Panc1 (cell line): Measurements from ENCODE around the gene JAZF1. TPM values are rescaled to one million over a fixed set of nuclear protein-coding genes. Genes with fewer than 3 reads are reported as not detected.

Source experiments
- ATAC-seq: fragments of 200-7000 bp; cut with Tn5 transposase; 2 replicates; pipeline ENCODE4 v1.9.1; 2020; ENCODE audit warnings: mild to moderate bottlenecking, moderate library complexity
- BruUV-seq: library from RNA; stranded (reverse); fragments of 400-500 nt; replicated peaks from 2 replicates; lab custom pipeline; 2021; lab: Mats Ljungman, UMichigan
- CTCF ChIA-PET: fragments of 300-600 bp; sonication (Branson Sonifier 250); formaldehyde crosslinking; loops from one replicate; lab custom pipeline; 2022; ENCODE audit warnings: antibody characterized with exemption; lab: Charles Lee
- POLR2A ChIA-PET: fragments of 300-600 bp; sonication (Branson Sonifier 250); formaldehyde crosslinking; loops from one replicate; lab custom pipeline; 2022; ENCODE audit warnings: antibody characterized with exemption; lab: Charles Lee
- DNase-seq: peaks from one replicate; pipeline ENCODE4 v3.0.0-alpha.2; 2010; ENCODE audit warnings: low read depth, low spot score
- H3K27ac ChIP-seq: 2 replicates; pipeline ENCODE4 v1.5.1; 2011; ENCODE audit warnings: mild to moderate bottlenecking, low read length, inconsistent platforms
- H3K27me3 ChIP-seq: fragments of 200-500 bp; sonication (Bioruptor generic); 2 replicates; pipeline ENCODE4 v1.6.0; 2014; ENCODE audit warnings: low read length, inconsistent platforms; ENCODE audit not compliant: control insufficient read depth, insufficient read depth
- H3K36me3 ChIP-seq: fragments of 200-500 bp; sonication (Bioruptor generic); 2 replicates; pipeline ENCODE4 v1.5.1; 2014; ENCODE audit warnings: inconsistent platforms, mild to moderate bottlenecking, low read length, moderate library complexity; ENCODE audit not compliant: control insufficient read depth, insufficient read depth
- H3K4me1 ChIP-seq: 2 replicates; pipeline ENCODE4 v1.5.1; 2011; ENCODE audit warnings: inconsistent platforms, mild to moderate bottlenecking, low read length, moderate library complexity; ENCODE audit not compliant: control insufficient read depth, insufficient read depth
- H3K4me3 ChIP-seq, 2 experiments: 2 replicates each; pipeline ENCODE4 v1.5.1; 2011 to 2012; ENCODE audit warnings: low read depth in 2 of 2, low read length in 2 of 2, mild to moderate bottlenecking in 2 of 2, inconsistent platforms in 1 of 2, moderate library complexity in 1 of 2
- H3K9me3 ChIP-seq: fragments of 200-500 bp; sonication (Bioruptor generic); 2 replicates; pipeline ENCODE4 v1.5.1; 2014; ENCODE audit warnings: low read depth, mild to moderate bottlenecking, inconsistent platforms, low read length, moderate library complexity; ENCODE audit not compliant: control insufficient read depth, insufficient read depth
- CTCF ChIP-seq: fragments of 450-650 bp; IDR thresholded peaks from 2 replicates; pipeline ENCODE4 v1.5.1; 2017; ENCODE audit warnings: mild to moderate bottlenecking
- POLR2AphosphoS5 ChIP-seq: IDR thresholded peaks from 2 replicates; pipeline ENCODE4 v1.6.1; 2012; ENCODE audit warnings: mild to moderate bottlenecking, low read depth, low read length, moderate library complexity
- REST ChIP-seq, 2 experiments: IDR thresholded peaks; 2 replicates each; pipeline ENCODE4 v1.6.1; 2011 to 2012; ENCODE audit warnings: low read depth in 2 of 2, control low read depth in 1 of 2, low read length in 1 of 2, mild to moderate bottlenecking in 1 of 2, moderate library complexity in 1 of 2; ENCODE audit not compliant: insufficient read depth in 1 of 2
- SIN3A ChIP-seq: IDR thresholded peaks from 2 replicates; pipeline ENCODE4 v1.6.1; 2012; ENCODE audit warnings: low read depth, mild to moderate bottlenecking, low read length, moderate library complexity, borderline replicate concordance; ENCODE audit not compliant: insufficient read depth
- TCF7L2 ChIP-seq: IDR thresholded peaks from 2 replicates; pipeline ENCODE4 v1.6.1; 2011; ENCODE audit warnings: mild to moderate bottlenecking, low read depth, low read length, inconsistent platforms
- in situ Hi-C: cut with HindIII; loops from 2 replicates; pipeline ENCODE4 v1.10.0; 2016; ENCODE audit warnings: low sequenced_read_pairs, low pct_unique_long_range_greater_than_20kb
- intact Hi-C: fragments of 100-400 bp; cut with micrococcal nuclease; formaldehyde crosslinking; loops from one replicate; pipeline ENCODE4 v1.10.0; 2022; ENCODE audit not compliant: unreplicated experiment
- total RNA-seq: library from RNA; stranded (reverse); gene quantifications from one replicate; pipeline ENCODE4 v1.2.1, GENCODE V29; 2021; ENCODE audit not compliant: unreplicated experiment

Gene JAZF1
- total RNA-seq, 1 experiment from 2014 or later, result 8.8 TPM

- TF ChIP-seq TCF7L2 (no peak), CTCF (no peak), REST (IDR thresholded peaks at IDR 0.05; ENCODE audit: insufficient read depth in 1 of 2, low read depth in 2 of 2, low read length in 1 of 2) (no peak), SIN3A (no peak), POLR2AphosphoS5 (no peak)
- ChIA-PET CTCF (no interaction called here), POLR2A (no interaction called here)
- no peaks in the 10 kb centered on the region for H3K36me3 ChIP-seq
- peaks cover 7% of the 10 kb centered on the region; the same call in 1 of the 2 replicates for H3K27me3 ChIP-seq
- H3K27ac ChIP-seq, result no peak overlapping the region
- H3K4me1 ChIP-seq, result no peaks in the 10 kb centered on the region
- BruUV-seq, result no TSS peak
- intact Hi-C loops, result no loop called here
- H3K4me3 ChIP-seq, result no peak overlapping the region
- H3K9me3 ChIP-seq, result no peaks in the 10 kb centered on the region
- DNase-seq (no peak), ATAC-seq (no peak)
- in situ Hi-C loops, result no loop called here
These were observed 30.4 kb upstream of the JAZF1 start for GRCh38 chr7:28211006-28211405.

- POLR2A ChIA-PET, result no interaction called here
- in situ Hi-C loops, result no loop called here
These were observed 27.9 kb upstream of the JAZF1 start for GRCh38 chr7:28208506-28208905.

More at GRCh38 chr7:28208506-28208905, 27.9 kb upstream of the JAZF1 start:
- CTCF ChIA-PET, result no interaction called here
- H3K27me3 ChIP-seq, result no peaks in the 10 kb centered on the region
- H3K27ac ChIP-seq, result no peak overlapping the region
- intact Hi-C loops, result no loop called here
- no peaks in the 10 kb centered on the region for H3K4me1 ChIP-seq
- BruUV-seq, result no TSS peak
- no peaks in the 10 kb centered on the region for H3K9me3 ChIP-seq
- ATAC-seq (no peak), DNase-seq (no peak)
- H3K4me3 ChIP-seq, result no peak overlapping the region
- no peaks in the 10 kb centered on the region for H3K36me3 ChIP-seq
- TF ChIP-seq REST (IDR thresholded peaks at IDR 0.05; ENCODE audit: insufficient read depth in 1 of 2, low read depth in 2 of 2, low read length in 1 of 2) (no peak), CTCF (no peak), SIN3A (no peak), TCF7L2 (no peak), POLR2AphosphoS5 (no peak)
